GM21786 (cell line): ENCODE results near the gene EEFSEC.

ENCODE experiments used
- ATAC-seq: cut with Tn5 transposase; IDR thresholded peaks from one replicate; pipeline ENCODE4 v1.9.1; 2021; ENCODE audit not compliant: unreplicated experiment

The EEFSEC gene

DNA sequence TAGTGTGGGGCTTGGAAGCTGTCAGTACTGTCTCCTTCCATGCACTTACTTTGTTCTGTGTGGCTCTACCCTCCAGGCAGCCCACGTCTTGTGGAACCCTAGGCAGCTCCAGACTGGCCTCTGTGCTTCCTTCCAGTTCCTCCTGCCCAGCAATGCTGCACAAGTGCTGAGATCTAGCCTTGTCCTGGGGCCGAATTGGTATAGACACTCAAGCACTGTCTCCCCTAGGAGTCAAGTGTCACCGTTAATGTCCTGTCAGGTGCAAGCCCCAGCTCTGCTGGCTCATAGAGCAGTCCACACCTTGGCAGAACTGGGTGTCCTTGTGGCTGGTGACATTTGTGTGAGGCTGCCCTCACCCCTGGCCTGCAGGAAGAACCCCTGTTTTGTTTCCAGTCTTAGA lies 130.1 kb downstream of the EEFSEC start:
- ATAC-seq = no peak

- no peak for ATAC-seq
These were observed 132.0 kb downstream of the EEFSEC start for GRCh38 chr3:128285042-128285966.

DNA sequence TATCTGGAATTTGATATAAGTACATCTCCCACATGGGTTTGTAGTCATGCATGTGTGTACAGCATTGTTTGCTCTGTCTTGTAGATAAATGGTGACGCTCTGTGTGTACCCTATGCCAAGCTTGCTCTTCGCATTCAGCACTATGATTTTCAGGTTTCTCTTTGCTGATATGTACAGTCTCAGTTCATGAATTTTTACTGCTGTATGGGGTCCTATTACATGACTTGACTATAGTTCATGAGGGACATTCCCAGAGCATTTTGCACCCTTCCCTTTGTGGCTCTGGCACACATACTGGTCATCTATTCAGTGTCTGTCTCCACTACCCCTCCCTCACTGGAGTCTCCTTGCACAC lies 132.7 kb downstream of the EEFSEC start:
- no peak for ATAC-seq

DNA sequence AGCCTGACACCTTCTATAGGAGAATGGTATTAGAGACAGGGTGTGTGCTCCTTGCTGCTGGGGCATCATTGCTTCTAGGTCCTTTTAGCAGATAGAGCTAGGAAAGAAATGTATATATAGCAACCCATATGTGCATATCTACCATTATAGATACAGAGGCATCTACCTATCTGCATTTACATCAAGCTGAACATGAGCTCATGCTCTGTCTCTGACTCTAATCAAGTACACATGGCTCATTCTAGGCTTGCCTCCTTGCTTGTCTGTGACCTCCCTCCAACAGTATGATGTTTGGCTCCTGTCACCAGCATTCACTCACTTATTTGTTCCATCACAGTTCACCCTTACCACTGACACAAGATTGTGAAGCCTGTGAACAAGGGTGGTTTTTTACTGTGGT lies 133.4 kb downstream of the EEFSEC start:
- ATAC-seq = no peak

DNA sequence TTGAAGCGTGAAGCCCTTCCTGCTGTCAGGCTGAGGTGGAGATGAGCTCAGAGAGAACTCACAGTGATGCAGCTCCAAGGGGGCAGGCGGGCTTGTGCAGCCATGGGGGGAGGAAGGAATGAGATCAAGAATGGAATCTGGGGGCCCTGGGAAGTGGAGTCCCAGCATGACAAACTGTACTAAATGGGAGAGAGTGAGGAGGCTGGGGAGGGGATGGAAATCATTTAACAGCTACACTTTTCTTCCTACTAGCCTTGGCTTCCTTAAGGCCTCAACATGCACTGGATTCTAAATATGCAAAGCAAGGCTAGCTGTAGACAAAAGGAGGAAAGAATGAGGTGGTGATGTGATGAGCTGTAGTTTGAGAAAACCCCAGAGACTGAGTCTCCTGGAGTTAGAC lies 133.9 kb downstream of the EEFSEC start:
- ATAC-seq = no peak

DNA sequence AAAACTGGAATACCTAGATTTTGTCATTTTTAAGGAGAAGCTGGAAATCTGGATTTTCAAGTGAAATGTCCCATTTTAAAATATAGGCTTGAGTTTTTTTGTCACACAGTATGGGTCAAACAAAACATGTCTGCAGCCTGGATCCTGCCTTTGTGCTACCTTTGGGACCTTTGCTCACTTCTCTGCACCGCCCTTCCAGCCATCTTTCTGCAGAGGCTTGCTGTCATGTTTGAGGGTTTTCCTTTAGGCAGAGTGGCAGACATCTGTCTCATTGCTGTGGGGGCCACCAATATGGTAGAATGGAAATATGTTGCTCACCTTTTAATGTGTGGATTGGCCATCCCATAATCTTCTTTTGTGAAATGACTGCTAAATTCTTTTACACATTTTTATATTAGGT lies 136.3 kb downstream of the EEFSEC start:
- no peak for ATAC-seq

DNA sequence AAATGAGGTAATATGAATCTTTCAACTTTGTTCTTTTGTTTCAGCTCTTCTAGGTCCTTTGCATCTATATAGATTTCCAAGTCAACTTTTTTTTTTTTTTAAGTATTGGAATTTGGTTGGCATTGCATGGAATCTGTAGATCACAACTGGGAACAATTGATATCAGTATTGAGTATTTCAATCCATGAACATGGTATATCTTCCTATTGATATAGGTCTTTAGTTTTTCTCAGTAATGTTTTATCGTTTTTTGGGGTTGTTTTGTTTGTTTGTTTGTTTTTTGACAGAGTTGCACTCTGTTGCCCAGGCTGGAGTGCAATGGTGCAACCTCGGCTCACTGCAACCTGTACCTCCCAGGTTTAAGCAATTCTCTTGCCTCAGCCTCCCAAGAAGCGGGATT lies 137.2 kb downstream of the EEFSEC start:
- no peak for ATAC-seq

- no peak for ATAC-seq
These were observed 140.6 kb downstream of the EEFSEC start for GRCh38 chr3:128293930-128294329.

DNA sequence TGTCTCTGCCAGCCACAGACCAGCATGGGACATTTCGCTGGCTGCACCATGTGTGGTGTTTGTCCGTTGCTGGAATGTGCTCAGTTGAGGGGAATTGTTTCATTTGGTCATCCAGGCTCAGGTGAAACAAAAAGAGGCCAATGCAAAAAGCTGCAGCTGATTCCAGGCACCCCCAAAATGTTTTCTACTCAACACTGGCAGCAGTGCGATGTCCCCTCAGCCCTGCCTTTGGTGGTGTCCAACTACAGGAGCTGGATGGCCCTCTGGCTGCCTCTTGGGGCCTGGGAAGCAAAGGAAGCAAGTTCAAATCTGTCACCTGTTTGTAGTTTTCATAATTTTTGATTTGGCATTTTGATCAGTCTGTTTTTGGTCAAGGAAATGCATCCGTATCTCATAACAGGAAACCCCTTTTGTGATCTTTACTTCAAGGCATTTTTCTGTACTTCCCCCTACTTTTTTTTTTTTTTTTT lies 141.8 kb downstream of the EEFSEC start:
- ATAC-seq = no peak

- ATAC-seq = no peak
These were observed 143.4 kb downstream of the EEFSEC start for GRCh38 chr3:128296469-128297251.

- ATAC-seq = no peak
These were observed 144.3 kb downstream of the EEFSEC start for GRCh38 chr3:128297401-128298138.

- ATAC-seq = no peak
These were observed 148.1 kb downstream of the EEFSEC start for GRCh38 chr3:128301186-128302023.

DNA sequence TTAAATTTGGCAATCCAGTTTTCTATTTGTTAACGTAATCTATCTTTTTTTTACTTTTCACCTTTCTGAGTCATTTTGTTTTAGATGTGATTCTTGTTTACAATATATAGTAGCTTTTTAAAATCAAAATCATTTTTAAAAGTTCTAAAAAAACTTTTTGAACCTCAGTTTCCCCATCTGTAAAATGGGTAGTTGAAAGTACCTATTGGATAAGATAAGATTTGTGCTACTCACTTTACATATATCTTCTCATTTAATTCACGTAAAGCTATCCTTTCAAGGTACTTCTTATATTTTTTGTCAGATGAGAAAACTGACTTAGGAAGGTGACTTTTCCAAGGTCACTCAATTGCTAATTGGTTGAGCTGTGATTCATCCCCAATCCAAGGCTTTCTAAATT lies 153.2 kb downstream of the EEFSEC start:
- no peak for ATAC-seq

- no peak for ATAC-seq
These were observed 153.8 kb downstream of the EEFSEC start for GRCh38 chr3:128307029-128307633.

DNA sequence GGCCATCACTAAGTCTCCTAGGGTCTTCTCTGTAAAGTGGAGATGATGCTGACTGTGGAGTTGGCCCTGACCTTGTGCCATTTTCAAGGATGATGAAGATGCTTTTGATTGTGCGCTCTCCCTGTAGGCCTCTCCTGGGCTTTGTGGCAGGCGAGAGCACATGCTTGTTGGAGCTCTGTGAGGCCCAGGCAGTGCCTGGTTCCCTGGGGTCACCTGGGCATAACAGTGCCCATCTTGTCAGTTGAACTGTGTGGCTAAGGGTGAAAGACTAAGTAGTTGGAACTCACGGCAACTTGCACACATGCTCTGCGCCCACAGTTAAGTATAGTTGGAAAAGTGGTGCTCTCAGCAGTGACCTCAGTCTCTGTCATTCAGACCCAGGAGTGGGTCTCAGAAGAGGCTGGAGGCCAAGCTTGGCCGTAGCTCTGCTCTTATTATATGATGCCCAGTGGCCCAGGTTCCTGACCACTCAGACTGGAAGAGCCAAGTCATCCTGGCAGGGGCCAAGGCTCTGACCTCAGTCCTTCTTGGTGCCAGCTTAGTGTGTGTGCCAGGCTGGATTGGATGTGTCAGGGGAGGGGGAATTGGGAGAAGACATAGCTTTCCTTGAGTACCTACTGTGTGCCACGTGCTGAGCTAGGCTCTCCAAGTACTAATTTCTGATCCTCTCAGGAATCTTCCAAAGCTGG lies 154.6 kb downstream of the EEFSEC start:
- ATAC-seq = no peak

DNA sequence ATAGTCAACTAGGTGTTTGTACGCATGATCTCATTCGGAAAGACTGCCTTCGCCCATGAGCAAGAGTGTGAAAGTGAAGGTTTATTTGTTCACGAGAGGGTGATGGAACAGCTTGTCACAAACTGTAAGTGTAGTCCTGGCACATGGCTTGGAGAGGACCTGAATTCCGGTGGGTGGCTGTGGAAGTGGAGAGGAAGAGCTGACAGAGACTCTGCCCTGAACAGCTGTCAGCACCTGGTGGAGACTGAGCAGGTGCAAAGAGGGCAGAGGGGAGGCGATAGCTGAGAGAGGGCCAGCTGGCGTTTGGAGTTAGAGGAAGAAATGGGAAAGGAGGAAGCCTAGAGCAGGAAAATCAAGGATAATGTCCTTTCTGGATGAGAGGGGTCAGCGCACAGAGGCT lies 155.7 kb downstream of the EEFSEC start:
- no peak for ATAC-seq

GRCh38 chr3:128310286-128311058 lies 157.2 kb downstream of the EEFSEC start:
- no peak for ATAC-seq

- no peak for ATAC-seq
These were observed 158.2 kb downstream of the EEFSEC start for GRCh38 chr3:128311441-128311844.

DNA sequence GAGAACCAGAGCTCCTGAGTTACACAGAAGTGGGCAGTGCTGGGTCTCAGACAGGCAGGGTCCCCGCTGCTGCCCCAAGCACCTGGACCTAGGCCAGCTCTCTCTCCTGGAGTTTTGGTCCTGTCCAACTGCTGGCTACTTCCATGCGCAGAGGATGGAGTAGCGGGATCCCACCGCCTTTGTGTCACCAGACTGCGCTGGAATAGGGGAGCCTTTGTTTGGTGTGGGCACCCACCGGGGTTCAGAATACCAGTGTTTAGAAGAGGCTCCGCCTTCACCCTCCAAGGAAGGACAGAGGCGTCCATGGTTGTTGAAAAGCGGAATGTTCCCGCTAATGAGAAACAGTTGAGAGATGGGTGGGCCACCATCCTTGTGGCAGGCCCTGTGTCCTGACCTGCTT lies 159.0 kb downstream of the EEFSEC start:
- no peak for ATAC-seq
